ENCODE data around the gene SMAD9.

DNA sequence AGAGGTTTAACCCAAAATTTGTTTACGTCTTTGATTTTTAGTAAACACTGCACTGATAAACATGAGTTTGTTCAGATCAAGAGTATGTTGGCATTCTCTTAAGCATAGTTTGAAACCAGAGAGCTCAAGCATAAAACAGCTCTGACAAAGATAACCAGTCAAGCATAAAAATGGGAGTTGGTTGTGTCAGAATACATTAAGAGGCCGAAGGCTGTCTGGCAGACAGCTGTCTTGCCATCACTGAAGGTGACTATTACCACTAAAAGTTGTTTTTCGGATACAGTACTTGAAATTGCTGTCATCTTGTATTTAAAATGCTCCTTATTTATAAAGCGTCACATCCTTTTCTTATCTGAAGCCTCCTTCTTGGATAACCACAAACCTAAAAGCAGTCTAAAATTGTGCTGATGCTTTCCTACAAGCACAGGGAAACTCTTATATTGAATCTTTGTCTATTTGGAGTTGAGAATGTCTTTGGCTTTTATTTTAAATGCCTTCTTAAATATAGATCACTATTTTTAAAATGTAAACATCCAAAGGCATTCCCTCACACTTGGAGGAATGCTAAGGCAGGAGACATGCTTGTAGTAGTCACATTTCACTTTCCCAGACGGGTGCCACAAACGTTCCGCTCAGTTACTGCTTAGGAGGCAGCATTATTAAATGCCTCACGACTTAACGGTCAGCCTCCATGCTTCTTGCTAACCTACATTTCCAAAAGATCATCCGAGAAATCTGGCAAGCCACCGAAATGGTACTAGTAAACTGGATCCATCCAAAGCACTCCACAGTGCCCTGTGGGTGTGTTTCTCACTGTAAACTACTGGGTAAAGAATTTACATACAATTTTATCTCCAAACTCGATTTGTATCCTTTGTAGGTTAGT is 1.5 kb downstream of the SMAD9 start:
- TF ChIP-seq, protein P1, sequence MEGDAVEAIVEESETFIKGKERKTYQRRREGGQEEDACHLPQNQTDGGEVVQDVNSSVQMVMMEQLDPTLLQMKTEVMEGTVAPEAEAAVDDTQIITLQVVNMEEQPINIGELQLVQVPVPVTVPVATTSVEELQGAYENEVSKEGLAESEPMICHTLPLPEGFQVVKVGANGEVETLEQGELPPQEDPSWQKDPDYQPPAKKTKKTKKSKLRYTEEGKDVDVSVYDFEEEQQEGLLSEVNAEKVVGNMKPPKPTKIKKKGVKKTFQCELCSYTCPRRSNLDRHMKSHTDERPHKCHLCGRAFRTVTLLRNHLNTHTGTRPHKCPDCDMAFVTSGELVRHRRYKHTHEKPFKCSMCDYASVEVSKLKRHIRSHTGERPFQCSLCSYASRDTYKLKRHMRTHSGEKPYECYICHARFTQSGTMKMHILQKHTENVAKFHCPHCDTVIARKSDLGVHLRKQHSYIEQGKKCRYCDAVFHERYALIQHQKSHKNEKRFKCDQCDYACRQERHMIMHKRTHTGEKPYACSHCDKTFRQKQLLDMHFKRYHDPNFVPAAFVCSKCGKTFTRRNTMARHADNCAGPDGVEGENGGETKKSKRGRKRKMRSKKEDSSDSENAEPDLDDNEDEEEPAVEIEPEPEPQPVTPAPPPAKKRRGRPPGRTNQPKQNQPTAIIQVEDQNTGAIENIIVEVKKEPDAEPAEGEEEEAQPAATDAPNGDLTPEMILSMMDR (conservative IDR thresholded peaks at IDR 0.05) = no peak
- TF ChIP-seq ZFX (IDR thresholded peaks at IDR 0.05) = no peak

Measured in C4-2B (cell line).